HG03064 (cell line): ENCODE results near the gene HINFP.
"Not testable (repeated sequence)": the region's sequence is repeated elsewhere in the genome, so short reads cannot be mapped to it uniquely, and the experiment has no call there.

Experiments
- ATAC-seq: cut with Tn5 transposase; IDR thresholded peaks from one replicate; pipeline ENCODE4 v1.9.1; 2021; ENCODE audit warnings: low read depth; ENCODE audit not compliant: unreplicated experiment

HINFP gene

GRCh38 chr11:119154178-119154577 lies 32.8 kb downstream of the HINFP start:
- no peak for ATAC-seq

DNA sequence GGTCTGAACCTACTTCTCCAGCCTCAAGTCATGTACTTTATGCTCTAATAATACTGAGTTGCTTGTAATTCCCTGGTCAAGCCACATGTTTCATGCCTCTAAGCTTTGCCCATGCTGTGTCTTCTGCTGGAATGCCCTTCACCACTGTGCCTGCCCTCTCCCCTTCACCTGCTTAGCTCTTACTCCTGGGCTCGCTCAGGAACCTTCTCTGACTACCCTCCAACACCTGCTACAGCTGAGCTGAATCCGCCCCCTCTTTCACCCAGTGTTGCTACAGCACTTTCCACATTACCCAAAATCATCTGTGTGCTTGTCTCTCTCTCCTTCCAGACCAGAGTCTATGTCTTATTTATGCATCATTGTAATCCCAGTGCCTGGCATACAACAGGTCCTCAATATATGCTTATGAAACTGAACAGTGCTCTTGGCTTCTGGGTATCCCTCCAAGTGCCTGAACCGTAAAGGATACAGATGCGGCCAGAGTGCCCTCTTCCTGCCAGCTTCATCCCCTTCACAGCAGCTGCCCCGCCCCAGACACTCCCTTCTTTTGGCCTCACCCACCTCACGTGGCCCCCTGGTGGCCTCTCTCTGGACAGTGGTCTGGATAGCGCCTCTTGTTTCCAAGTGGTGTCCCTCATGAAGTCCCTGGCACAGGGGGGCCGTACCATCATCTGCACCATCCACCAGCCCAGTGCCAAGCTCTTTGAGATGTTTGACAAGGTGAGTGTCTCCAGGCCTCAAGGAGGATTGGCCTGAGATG lies 34.5 kb downstream of the HINFP start:
- ATAC-seq = no peak

GRCh38 chr11:119156496-119156895 lies 35.1 kb downstream of the HINFP start:
- ATAC-seq = no peak

DNA sequence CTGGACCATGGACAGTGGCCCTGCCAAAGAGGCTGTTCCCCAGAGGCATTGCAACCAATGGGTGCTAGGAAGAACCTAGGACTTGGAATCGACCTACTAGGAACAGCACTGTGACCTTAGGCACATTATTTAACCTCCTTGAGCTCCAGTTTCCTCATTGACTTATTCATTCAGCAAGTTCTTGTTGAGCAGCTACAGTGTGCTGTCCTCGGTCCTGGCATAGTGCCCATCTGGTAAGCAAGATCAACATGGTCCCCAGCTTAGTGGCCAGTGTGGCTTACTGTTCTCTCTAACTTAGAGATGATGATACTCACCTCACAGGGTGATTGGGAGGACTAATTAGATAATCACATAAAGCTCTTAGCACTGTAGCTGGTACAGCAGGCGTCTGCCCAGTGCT lies 35.7 kb downstream of the HINFP start:
- no peak for ATAC-seq

DNA sequence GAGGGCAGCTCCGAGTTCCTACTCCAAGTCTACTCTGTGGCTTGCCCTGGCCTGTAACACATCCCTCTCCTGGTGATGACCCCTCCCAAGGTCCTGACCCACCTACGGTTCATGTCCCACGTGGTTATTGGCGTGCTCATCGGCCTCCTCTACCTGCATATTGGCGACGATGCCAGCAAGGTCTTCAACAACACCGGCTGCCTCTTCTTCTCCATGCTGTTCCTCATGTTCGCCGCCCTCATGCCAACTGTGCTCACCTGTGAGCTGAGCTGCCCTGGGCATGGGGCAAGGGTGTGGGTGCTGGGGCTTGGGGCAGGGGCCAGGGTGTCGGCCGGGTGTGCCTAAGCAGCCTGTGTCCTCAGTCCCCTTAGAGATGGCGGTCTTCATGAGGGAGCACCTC lies 37.1 kb downstream of the HINFP start:
- ATAC-seq = no peak

DNA sequence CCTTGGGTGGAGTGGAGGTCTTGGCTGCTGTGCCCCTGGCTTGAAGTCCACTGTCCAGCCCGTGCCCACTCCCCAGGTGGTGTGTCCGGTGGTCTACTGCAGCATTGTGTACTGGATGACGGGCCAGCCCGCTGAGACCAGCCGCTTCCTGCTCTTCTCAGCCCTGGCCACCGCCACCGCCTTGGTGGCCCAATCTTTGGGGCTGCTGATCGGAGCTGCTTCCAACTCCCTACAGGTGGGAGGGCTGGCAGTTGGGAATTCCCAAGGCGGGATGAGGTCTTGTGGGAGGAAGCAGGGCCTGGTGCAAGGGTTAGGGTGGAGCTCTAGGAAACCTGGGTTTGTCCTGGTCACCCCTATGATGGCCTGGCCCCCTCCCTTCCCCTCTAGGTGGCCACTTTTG lies 38.8 kb downstream of the HINFP start:
- ATAC-seq = no peak

DNA sequence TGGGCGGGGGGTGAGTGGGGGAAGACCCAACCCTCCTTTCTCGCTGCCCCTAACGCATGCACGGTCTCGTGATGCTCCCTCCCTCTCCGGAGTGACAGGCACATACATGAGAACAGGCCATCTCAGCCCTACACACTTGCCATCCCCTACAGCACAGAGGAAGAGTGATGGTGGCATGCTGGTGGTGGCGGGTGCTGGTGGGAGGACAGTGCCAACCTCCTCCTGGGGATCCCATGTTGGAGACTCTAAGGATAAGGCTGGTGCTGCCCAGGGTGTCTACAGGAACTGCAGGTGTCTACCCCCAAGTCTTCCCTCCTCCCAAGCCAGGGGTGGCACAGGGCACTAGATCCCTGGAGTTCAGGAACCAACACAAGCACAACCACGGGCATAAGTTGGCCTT lies 40.5 kb downstream of the HINFP start:
- no peak for ATAC-seq

DNA sequence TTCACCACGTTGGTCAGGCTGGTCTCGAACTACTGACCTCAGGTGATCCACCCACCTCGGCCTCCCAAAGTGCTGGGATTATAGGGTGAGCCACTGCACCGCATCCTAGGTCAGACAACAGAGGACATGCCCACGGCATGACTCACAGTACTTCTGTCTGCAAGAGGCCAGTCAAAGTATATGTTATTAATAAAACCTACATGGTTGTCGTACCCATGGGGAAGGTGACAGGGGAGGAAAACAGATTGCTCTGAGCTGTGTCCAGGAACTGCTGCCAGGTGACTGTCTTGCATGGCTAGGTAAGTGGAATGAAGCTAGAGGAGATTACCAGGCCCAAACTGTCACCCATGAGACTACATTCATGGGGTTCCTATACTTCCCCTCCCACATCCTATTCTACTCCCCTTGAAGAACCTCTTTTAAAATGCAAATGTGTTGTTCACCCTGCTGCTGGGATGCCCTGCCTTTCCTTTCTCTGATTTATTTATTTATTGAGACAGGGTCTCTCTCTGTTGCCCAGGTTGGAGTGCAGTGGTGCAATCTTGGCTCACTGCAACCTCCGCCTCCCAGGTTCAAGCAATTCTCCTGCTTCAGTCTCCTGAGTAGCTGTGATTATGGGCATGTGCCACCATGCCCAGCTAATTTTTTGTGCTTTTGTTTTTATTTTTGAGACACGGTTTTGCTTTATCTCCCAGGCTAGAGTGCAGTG lies 45.1 kb downstream of the HINFP start:
- ATAC-seq = no peak

GRCh38 chr11:119167077-119167458 lies 45.7 kb downstream of the HINFP start:
- ATAC-seq = not testable (repeated sequence)

- ATAC-seq = no peak
Observed at GRCh38 chr11:119167933-119168332, 46.6 kb downstream of the HINFP start.

DNA sequence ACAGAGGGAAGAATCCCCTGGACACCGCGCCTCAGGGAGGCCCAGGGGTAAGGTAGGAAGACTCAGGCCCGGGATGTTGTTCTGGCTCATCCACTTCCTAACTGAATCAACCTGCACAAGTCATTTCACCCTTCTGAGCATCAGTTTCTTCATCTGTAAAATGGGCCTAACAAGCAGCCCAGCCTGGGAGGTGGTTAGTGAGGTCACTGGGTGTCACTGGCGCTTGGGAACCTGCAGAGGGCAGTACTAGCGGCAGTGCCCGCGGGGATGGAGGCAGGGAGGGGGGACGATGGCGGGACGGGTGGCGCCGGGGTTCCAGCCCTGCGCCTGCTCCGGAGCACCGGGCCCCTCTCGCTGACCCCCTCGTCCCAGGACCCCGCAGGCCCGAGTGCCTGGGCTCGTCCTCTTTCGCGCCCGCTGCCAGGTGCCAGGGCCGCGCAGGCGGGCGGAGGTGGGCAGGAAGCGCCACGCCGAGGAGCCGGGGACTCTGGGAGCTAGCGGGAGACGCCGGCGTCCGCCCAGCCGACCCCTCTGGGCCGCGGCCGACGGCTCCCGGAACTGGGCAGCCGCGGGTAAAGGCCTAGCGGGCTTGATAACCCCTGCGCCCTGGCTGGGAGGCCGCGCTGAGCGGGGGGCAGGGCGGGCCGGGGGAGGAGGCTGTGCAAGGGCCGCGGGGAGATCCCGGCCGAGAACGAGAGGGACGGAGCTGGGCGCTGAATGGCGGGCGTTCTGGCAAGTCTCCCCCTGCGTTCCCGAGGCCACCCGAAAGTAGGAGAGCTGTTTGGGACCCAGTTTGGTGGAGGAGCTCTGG lies 47.3 kb downstream of the HINFP start, which contains the start of gene NLRX1:
Gene NLRX1, plus strand, starts transcription at position 255 of the 811 bp plus-strand sequence. CDS start 2,679 bp downstream, outside the sequence.
- ATAC-seq = peak; percentile 86

GRCh38 chr11:119169282-119169719 lies 47.9 kb downstream of the HINFP start:
- ATAC-seq = no peak

GRCh38 chr11:119172513-119172912 lies 51.1 kb downstream of the HINFP start:
- ATAC-seq = no peak

DNA sequence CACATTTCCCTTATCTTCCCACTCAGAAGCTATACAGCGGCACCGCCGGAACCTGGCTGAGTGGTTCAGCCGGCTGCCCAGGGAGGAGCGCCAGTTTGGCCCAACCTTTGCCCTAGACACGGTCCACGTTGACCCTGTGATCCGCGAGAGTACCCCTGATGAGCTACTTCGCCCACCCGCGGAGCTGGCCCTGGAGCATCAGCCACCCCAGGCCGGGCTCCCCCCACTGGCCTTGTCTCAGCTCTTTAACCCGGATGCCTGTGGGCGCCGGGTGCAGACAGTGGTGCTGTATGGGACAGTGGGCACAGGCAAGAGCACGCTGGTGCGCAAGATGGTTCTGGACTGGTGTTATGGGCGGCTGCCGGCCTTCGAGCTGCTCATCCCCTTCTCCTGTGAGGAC lies 52.1 kb downstream of the HINFP start:
- ATAC-seq = no peak

DNA sequence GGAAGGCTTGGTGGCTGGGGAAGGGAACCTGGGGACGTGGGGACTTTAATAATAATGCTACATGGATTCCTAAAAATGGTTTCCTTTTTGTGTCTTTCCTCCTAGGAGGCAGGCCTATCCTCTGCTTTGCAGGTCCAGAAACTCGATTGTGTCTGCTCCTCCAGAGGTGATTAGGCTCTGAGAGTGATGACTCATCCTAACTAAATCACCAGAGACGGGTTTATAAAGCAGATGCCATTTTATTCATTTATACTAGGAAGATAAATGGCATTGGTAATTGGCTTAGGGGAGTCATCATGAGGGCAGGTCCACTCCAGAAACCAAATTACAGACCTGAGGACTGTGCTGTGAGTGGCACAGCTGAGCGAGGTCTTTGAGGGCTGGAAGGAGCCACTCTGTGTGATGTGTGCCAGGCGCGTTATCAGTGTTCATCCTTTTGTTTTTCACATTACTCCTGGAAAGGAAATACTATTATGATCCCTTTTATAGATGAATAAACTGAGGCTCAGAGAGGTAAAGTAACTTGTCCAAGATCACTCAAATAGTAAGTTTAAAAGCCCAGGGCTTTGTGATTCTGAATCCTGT lies 54.2 kb downstream of the HINFP start:
- ATAC-seq = no peak

DNA sequence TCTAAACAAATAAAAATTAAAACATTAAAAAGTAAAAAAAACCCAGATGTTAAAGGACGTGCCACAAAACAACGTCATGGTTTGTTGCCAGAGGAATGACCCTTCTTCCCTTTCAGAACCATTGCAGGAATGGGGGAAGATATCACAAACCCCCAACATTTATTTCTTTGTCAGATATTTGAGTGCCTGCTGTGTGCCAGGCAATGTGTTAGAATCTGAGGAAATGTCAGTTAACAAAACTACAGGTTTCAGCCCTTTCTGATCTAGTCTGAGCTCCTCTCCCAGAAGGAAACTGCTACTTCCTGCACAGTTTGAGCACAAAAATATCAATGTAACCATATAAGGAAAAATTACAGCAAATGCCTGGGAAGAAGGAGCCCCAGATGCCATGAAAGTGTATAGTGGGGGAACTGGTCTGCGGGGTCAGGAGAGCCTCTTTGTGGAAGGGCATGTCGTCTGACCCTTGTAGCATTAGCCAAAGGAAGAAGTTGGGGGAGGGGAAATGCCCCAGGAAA lies 56.8 kb downstream of the HINFP start:
- ATAC-seq = no peak

- ATAC-seq = no peak
Observed at GRCh38 chr11:119179342-119179741, 58.0 kb downstream of the HINFP start.

- no peak for ATAC-seq
Observed at GRCh38 chr11:119179983-119180382, 58.6 kb downstream of the HINFP start.

- no peak for ATAC-seq
Observed at GRCh38 chr11:119180729-119181676, 59.6 kb downstream of the HINFP start.
